Stimulated activated CD4-positive, alpha-beta T cell treated with anti-CD3 and anti-CD28 coated beads, Interleukin-15, amount 100 ng/mL, for 1 hour (primary cell): ENCODE measurements around the gene LBP.
"Not testable (repeated sequence)": the region's sequence is repeated elsewhere in the genome, so short reads cannot be mapped to it uniquely, and the experiment has no call there.

ENCODE experiments used
- DNase-seq, 2 donors: peaks; one replicate each; pipeline ENCODE4 v3.0.0-alpha.2; 2020; ENCODE audit warnings: low read depth in 1 of 2, low spot score in 1 of 2

Gene LBP

GRCh38 chr20:38317422-38317821, 28.9 kb upstream of the LBP start:
- no peak for DNase-seq

- no peak for DNase-seq
These were observed 26.1 kb upstream of the LBP start for GRCh38 chr20:38320221-38320620.

GRCh38 chr20:38321959-38322598, 24.2 kb upstream of the LBP start:
- no peak for DNase-seq

- DNase-seq = no peak
These were observed 22.1 kb upstream of the LBP start for GRCh38 chr20:38324159-38324558.

GRCh38 chr20:38325167-38325566, 21.1 kb upstream of the LBP start:
- no peak for DNase-seq

GRCh38 chr20:38325905-38326304, 20.4 kb upstream of the LBP start:
- DNase-seq = no peak

- no peak for DNase-seq
These were observed 20.0 kb upstream of the LBP start for GRCh38 chr20:38326309-38326708.

GRCh38 chr20:38330638-38331037, 15.6 kb upstream of the LBP start:
- no peak for DNase-seq

- DNase-seq = no peak
These were observed 15.0 kb upstream of the LBP start for GRCh38 chr20:38331245-38331644.

- DNase-seq = no peak
These were observed 14.5 kb upstream of the LBP start for GRCh38 chr20:38331814-38332213.

- no peak for DNase-seq
These were observed 12.3 kb upstream of the LBP start for GRCh38 chr20:38334016-38334415.

- DNase-seq = no peak
These were observed 9.6 kb upstream of the LBP start for GRCh38 chr20:38336726-38337125.

GRCh38 chr20:38337561-38338140, 8.6 kb upstream of the LBP start:
- DNase-seq = no peak

GRCh38 chr20:38338849-38339520, 7.3 kb upstream of the LBP start:
- no peak for DNase-seq

GRCh38 chr20:38339521-38339896, 6.8 kb upstream of the LBP start:
- not testable (repeated sequence) for DNase-seq

- DNase-seq = no peak
These were observed 6.3 kb upstream of the LBP start for GRCh38 chr20:38339997-38340396.

- no peak for DNase-seq
These were observed 5.6 kb upstream of the LBP start for GRCh38 chr20:38340693-38341092.

- no peak for DNase-seq
These were observed 4.1 kb upstream of the LBP start for GRCh38 chr20:38342216-38342615.

GRCh38 chr20:38342713-38343310, 3.5 kb upstream of the LBP start:
- no peak for DNase-seq

GRCh38 chr20:38343311-38344106, 2.8 kb upstream of the LBP start:
- DNase-seq = no peak

GRCh38 chr20:38344107-38344701, 2.1 kb upstream of the LBP start:
- no peak for DNase-seq
